HEK293T (cell line): ENCODE measurements around the gene DIDO1.

ENCODE experiments used
- CTCF ChIA-PET: fragments of 350-600 bp; formaldehyde crosslinking; extraction: SDS; loops from one replicate; lab custom pipeline; 2021; ENCODE audit warnings: antibody characterized with exemption, inconsistent platforms; lab: Yijun Ruan, JAX
- POLR2A ChIA-PET: fragments of 350-600 bp; formaldehyde crosslinking; extraction: SDS; loops from one replicate; lab custom pipeline; 2020; ENCODE audit warnings: antibody characterized with exemption, inconsistent platforms; lab: Yijun Ruan, JAX
- DNase-seq: peaks from one replicate; pipeline ENCODE4 v3.0.0; 2012; ENCODE audit warnings: mixed read lengths; ENCODE audit errors: extremely low spot score
- ARNT ChIP-seq: fragments of 450-650 bp; IDR thresholded peaks from 2 replicates; pipeline ENCODE4 v1.6.1; 2017; ENCODE audit warnings: mild to moderate bottlenecking
- BHLHE40 ChIP-seq: fragments of 450-650 bp; IDR thresholded peaks from 2 replicates; pipeline ENCODE4 v1.6.1; 2016; ENCODE audit warnings: mild to moderate bottlenecking, moderate library complexity, borderline replicate concordance
- CTBP1 ChIP-seq: fragments of 450-650 bp; IDR thresholded peaks from 2 replicates; pipeline ENCODE4 v1.6.1; 2016; ENCODE audit warnings: borderline replicate concordance
- ELF4 ChIP-seq: fragments of 450-650 bp; IDR thresholded peaks from 2 replicates; pipeline ENCODE4 v1.6.1; 2017; ENCODE audit warnings: antibody characterized with exemption
- FOXA1 ChIP-seq: fragments of 450-650 bp; IDR thresholded peaks from 2 replicates; pipeline ENCODE4 v1.6.1; 2016; ENCODE audit warnings: mild to moderate bottlenecking
- FOXK2 ChIP-seq: fragments of 450-650 bp; IDR thresholded peaks from 2 replicates; pipeline ENCODE4 v1.6.1; 2016; ENCODE audit warnings: mild to moderate bottlenecking
- FOXM1 ChIP-seq: fragments of 450-650 bp; IDR thresholded peaks from 2 replicates; pipeline ENCODE4 v1.6.1; 2017; ENCODE audit warnings: mild to moderate bottlenecking, borderline replicate concordance
- HDGF ChIP-seq: fragments of 450-650 bp; IDR thresholded peaks from 2 replicates; pipeline ENCODE4 v1.6.1; 2017; ENCODE audit warnings: antibody characterized with exemption, borderline replicate concordance
- L3MBTL2 ChIP-seq: fragments of 450-650 bp; conservative IDR thresholded peaks from 2 replicates; pipeline ENCODE4 v1.6.1; 2016; ENCODE audit warnings: mild to moderate bottlenecking
- LEF1 ChIP-seq: fragments of 450-650 bp; IDR thresholded peaks from 2 replicates; pipeline ENCODE4 v1.6.1; 2017; ENCODE audit warnings: mild to moderate bottlenecking, borderline replicate concordance
- NFRKB ChIP-seq: fragments of 450-650 bp; IDR thresholded peaks from 2 replicates; pipeline ENCODE4 v1.6.1; 2016; ENCODE audit warnings: mild to moderate bottlenecking, moderate library complexity
- SP1 ChIP-seq: fragments of 450-650 bp; IDR thresholded peaks from 2 replicates; pipeline ENCODE4 v1.6.1; 2017
- SUZ12 ChIP-seq: fragments of 450-650 bp; IDR thresholded peaks from 2 replicates; pipeline ENCODE4 v1.6.1; 2016; ENCODE audit warnings: mild to moderate bottlenecking
- TARDBP ChIP-seq: fragments of 450-650 bp; IDR thresholded peaks from 2 replicates; pipeline ENCODE4 v1.6.1; 2016
- ZNF384 ChIP-seq: fragments of 450-650 bp; IDR thresholded peaks from 2 replicates; pipeline ENCODE4 v1.6.1; 2016
- TF ChIP-seq, protein P1 (sequence below): fragments of 450-650 bp; IDR thresholded peaks from 2 replicates; pipeline ENCODE4 v1.6.1; 2016

The DIDO1 gene

DNA sequence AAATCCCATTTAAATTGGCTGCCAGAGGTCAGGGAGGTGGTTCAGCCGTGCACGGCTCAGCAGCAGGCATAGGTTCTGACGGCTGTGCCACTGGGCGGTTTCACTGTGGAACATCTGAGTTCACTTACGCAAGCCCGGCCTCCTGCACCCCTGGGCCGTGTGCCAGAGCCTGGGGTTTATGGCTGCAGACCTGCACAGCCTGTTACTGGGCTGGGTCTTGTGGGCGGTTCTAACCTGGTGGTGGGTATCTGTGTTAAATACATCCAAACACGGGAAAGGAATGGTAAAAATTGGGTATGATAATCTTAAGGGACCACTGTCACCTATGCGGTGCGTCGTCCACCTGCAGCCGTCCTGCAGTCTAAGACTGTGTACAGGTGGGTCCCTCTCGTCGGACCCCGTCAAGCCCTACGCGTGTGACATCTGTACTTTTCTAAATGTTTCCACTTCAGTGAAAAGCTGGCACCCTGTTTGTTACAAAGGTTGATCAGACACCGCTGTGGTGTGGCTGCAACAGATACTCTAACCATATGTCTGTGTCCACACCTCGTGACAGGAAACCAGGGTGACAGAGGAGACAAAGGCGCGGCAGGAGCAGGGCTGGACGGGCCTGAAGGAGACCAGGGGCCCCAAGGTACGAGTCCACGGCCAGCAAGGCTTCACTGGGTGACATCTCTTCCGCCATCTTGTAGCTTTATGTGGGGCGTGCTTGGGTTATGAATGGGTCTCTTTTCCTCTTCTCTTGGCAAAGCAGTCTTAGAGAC is 88.0 kb downstream of the DIDO1 start:
- ChIA-PET POLR2A (no interaction called here), CTCF (no interaction called here)
- no peak for TF ChIP-seq ELF4
- no peak for DNase-seq

DNA sequence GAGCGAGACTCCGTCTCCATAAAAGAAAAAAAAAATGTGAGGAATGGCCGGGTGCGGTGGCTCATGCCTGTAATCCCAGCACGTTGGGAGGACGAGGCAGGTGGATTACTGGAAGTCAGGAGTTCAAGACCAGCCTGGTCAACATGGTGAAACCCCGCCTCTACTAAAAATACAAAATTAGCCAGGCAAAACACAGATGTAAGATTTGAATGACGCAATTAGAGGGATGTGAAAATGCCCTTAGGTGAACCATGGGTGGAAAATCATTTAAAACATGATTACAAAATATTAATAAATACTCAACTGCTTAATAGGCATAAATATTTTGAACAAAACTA is 88.5 kb downstream of the DIDO1 start:
- ChIA-PET CTCF (no interaction called here), POLR2A (no interaction called here)
- DNase-seq = no peak
- TF ChIP-seq TARDBP (no peak), LEF1 (no peak), CTBP1 (no peak), ELF4 (no peak), FOXK2 (no peak), FOXA1 (no peak), NFRKB (no peak), SP1 (no peak)

DNA sequence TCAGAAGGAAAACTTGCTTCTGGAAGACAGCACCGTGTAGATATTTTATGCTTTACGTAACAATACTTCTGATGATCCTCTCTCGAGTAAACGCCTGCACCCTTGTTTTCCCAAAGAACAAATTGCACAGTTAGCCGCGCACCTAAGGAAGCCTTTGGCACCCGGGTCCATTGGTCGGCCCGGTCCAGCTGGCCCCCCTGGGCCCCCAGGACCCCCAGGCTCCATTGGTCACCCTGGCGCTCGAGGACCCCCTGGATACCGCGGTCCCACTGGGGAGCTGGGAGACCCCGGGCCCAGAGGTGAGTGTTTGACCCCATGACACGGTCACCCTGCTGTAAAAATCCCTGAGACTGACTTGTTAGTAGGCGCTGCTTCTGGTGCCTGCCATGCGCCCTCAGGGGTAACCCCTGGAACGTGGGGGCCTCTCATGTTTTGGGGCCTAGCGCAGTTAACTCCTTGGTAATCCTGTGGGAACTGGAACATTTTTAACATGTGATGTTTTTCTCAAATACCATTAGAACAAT is 89.3 kb downstream of the DIDO1 start:
- no peak for DNase-seq
- ChIA-PET CTCF (interaction anchor here (0.6 kb wide), 1 partner anchor 10 kb away, joined by 3 read pairs; no protein-coding TSS in a partner anchor), POLR2A (no interaction called here)
- TF ChIP-seq CTBP1 = no peak
- no peak for TF ChIP-seq SUZ12
- TF ChIP-seq ARNT = no peak
- TF ChIP-seq FOXK2 = no peak
- no peak for TF ChIP-seq LEF1
- no peak for TF ChIP-seq ELF4
- no peak for TF ChIP-seq L3MBTL2
- no peak for TF ChIP-seq SP1
- no peak for TF ChIP-seq HDGF
- TF ChIP-seq NFRKB = no peak

DNA sequence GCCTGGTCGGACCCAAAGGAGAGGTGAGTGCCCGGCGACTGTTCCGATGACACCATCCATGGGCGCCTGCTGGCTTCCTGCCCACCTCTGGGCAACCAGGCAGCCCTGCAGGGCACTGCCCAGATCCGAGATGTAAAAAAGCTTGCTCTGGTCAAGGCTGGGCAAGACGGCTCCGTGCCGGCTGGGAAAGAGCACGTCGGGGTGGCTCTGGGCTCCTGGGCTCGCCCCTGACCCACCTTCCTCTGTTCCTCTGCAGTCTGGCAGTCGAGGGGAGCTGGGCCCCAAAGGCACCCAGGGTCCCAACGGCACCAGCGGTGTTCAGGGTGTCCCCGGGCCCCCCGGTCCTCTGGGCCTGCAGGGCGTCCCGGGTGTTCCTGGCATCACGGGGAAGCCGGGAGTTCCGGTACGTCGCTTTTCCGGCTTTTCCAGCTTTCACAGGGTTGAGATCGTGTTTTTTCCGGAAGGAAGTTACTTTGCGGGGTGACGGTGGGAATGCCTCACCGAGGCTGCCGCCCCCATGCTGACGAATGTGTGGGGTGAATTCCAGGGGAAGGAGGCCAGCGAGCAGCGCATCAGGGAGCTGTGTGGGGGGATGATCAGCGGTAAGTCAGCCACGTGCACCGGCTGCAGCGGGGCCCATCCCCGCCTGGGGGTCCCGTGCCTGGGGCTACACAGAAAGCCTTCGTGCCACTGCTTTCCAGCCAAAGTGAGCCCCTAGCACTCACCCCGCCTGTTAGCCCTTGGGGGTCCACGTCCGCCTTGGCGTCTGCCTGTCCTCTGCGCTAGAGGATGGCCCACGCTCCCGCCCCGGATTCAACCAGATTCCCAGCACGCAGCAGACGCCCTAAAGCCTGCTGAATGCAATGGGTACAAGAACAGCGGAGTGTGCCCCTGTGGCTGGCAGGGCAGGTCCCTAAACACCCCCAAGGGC is 90.1 kb downstream of the DIDO1 start:
- DNase-seq = no peak
- POLR2A ChIA-PET = no interaction called here
- CTCF ChIA-PET = interaction anchor here (0.6 to 0.8 kb wide), 3 partner anchors 11 to 182 kb away, joined by 3 read pairs; no protein-coding TSS in a partner anchor
- TF ChIP-seq ZNF384 (no peak), BHLHE40 (no peak), HDGF (no peak), FOXM1 (no peak), ARNT (no peak), ELF4 (no peak), FOXK2 (no peak)
- TF ChIP-seq, protein P1, sequence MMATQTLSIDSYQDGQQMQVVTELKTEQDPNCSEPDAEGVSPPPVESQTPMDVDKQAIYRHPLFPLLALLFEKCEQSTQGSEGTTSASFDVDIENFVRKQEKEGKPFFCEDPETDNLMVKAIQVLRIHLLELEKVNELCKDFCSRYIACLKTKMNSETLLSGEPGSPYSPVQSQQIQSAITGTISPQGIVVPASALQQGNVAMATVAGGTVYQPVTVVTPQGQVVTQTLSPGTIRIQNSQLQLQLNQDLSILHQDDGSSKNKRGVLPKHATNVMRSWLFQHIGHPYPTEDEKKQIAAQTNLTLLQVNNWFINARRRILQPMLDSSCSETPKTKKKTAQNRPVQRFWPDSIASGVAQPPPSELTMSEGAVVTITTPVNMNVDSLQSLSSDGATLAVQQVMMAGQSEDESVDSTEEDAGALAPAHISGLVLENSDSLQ = no peak

DNA sequence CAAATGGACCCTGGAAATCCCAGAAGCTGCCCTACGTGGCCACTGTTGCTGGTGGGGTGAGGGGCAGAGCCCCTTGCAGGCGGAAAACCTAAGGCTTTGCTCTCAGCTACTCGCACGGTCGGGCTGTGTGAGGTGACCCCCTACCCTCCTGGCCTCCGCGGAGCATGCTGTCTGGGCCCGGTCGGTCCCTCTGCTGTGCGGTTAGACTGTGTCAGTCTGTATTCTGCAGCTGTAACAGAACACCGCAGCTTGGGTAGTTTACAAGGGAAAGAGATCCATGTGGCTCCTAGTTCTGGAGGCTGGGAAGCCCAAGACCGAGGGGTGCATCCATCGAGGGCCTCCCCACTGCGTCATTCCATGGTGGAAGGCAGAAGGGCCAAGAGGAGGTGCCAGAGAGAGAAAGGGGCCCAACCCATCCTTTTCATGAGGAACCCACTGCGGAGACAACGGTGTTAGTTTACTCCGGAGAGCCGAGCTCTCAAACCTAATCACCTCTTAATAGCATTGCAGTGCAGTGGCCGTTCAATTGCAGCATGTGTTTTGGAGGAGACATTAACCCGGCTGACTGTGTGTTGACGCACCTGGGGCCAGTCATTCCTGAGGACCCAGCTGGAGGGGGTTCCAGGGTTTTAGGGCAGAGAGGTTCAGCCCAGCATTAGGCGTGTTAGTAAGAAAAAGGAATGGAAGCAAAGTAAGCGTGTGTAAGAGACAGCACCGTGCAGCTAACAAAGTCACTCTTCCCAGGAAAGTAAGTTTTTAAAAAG is 91.2 kb downstream of the DIDO1 start:
- TF ChIP-seq SUZ12 = no peak
- TF ChIP-seq FOXA1 = no peak
- no peak for TF ChIP-seq FOXM1
- TF ChIP-seq HDGF = 0 out of 2 replicates have a peak, but pooled peaks have one; percentile 19
- ChIA-PET POLR2A (no interaction called here), CTCF (interaction anchor here (0.8 kb wide), 1 partner anchor 12 kb away, joined by 3 read pairs; no protein-coding TSS in a partner anchor)
- no peak for DNase-seq

DNA sequence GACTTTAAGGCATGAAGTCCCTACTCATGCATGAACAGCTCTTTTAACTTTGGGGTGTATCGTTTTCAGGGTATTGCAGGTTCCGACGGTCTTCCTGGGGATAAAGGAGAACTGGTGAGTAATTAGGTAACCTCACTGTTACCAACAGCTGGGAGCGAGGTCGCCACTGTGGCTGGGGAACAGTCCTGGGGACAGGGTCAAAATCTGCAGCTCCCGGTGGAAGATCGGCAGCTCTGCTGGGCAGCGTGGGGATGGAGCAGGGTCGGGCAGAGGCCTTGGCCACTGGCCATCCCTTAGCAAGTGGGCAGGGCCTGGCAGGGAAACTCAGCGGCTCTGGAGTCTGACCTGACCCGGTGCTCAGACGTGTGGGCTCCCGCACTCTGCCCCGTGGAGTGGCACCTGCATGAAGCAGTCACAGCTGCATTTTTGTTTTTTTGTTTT is 93.3 kb downstream of the DIDO1 start:
- ChIA-PET CTCF (interaction anchor here (1.1 to 2.2 kb wide), 2 partner anchors 10 to 42 kb away, joined by 3 to 10 read pairs; no protein-coding TSS in a partner anchor), POLR2A (interaction anchor here (1.0 to 1.1 kb wide), 2 partner anchors 14 to 37 kb away, joined by 3 to 4 read pairs; partner anchors contain the start of gene MRGBP)
- no peak for DNase-seq
- no peak for TF ChIP-seq HDGF

DNA sequence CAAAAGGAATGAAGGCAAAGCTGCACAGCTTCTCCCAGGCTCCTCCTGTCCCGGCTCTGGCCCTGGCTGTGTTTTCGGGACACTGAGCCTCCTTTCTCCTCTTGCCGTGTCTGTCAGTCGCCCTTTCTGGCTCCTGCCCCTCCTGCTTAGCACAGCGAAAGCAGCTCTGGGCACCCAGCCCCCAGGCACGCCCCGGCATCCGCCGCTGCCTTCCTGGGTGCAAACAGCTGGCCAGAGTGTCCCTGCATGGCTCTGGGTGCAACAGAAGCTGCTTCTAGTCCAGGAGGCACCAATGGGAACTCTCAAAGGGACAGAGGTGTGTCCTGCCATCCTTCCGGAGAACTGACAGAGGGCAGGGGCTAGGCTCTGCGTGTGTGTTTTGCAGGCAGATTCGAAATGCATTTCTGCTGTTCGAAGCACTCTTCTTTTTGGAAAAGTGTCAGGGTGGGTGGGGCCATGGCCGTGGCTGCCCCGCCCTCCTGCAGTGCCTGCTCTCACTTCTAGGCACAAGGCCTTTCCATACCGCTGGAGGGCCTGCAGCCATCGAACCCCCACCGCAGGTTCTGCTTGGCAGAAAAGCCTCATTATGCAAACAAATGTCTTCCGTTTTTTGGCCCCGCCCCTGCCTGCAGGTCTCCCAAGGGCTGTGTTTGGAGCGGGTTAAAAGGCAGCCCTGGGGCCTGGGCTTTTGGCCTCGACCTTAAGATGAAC is 93.9 kb downstream of the DIDO1 start:
- ChIA-PET POLR2A (interaction anchor here (0.6 to 1.2 kb wide), 3 partner anchors 13 to 29 kb away, joined by 3 to 4 read pairs (median 3); partner anchors contain the start of gene TCFL5), CTCF (interaction anchor here (0.9 to 2.2 kb wide), 3 partner anchors 10 to 41 kb away, joined by 3 to 10 read pairs (median 3); no protein-coding TSS in a partner anchor)
- TF ChIP-seq SP1 = no peak
- TF ChIP-seq ZNF384 = no peak
- TF ChIP-seq BHLHE40 = no peak
- no peak for TF ChIP-seq L3MBTL2
- no peak for TF ChIP-seq FOXK2
- no peak for TF ChIP-seq CTBP1
- TF ChIP-seq FOXM1 = no peak
- TF ChIP-seq TARDBP = no peak
- TF ChIP-seq ARNT = no peak
- no peak for TF ChIP-seq ELF4
- TF ChIP-seq, protein P1 = no peak
- no peak for TF ChIP-seq SUZ12
- TF ChIP-seq NFRKB = no peak
- no peak for TF ChIP-seq FOXA1
- no peak for TF ChIP-seq HDGF
- TF ChIP-seq LEF1 = no peak
- DNase-seq = peak; percentile 53
